MG63 (cell line): ENCODE measurements around the gene TGIF1. TPM values are rescaled to one million over a fixed set of nuclear protein-coding genes. Genes with fewer than 3 reads are reported as not detected.
A peak's percentile ranks its signal among the peaks of the same experiment; 100 is the strongest.
"Not testable (repeated sequence)": the region's sequence is repeated elsewhere in the genome, so short reads cannot be mapped to it uniquely, and the experiment has no call there.

Experiments used
- DNase-seq: peaks from one replicate; pipeline ENCODE4 v3.0.0-alpha.2; 2020
- H3K27me3 ChIP-seq: fragments of 250-450 bp; sonication (Bioruptor Pico); 2 replicates; pipeline ENCODE4 v1.5.1; 2020; ENCODE audit warnings: mild to moderate bottlenecking, moderate library complexity
- H3K36me3 ChIP-seq: fragments of 250-450 bp; sonication (Bioruptor Pico); 2 replicates; pipeline ENCODE4 v1.5.1; 2020; ENCODE audit warnings: mild to moderate bottlenecking, moderate library complexity
- H3K4me3 ChIP-seq: fragments of 250-450 bp; sonication (Bioruptor Pico); 2 replicates; pipeline ENCODE4 v1.5.1; 2020; ENCODE audit warnings: mild to moderate bottlenecking, moderate library complexity
- H3K9me3 ChIP-seq: fragments of 250-450 bp; sonication (Bioruptor Pico); 2 replicates; pipeline ENCODE4 v1.5.1; 2020; ENCODE audit warnings: mild to moderate bottlenecking, moderate library complexity
- total RNA-seq: library from RNA; depleted of rRNA; stranded (reverse); fragments of >200 nt; shearing (Covaris generic); gene quantifications from 2 replicates; pipeline ENCODE4 v1.2.3, GENCODE V29; 2014; ENCODE audit warnings: low replicate concordance

Gene TGIF1
- total RNA-seq, 1 experiment from 2014 or later = 28.2 TPM

DNA sequence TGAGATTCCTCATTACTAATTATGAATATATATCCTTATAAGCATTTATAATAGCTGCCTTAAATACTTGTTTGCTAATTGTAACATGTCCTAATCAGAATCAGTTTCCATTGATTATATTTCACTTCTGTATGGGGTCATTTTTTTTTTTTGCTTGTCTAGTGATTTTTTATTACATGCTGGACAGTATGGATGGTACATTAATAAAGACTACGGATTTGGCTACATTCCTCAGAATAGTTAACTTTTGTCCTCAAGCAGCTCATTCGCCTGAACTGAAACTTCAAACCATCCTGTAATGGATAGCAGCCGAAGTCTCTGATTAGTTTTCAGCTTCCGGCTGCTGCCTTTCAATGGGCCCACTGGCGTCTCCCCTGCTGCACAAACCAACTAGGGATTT is 11.7 kb downstream of the TGIF1 start:
- no peak for DNase-seq
- Histone ChIP-seq H3K27me3 (no peaks in the 10 kb centered on the region), H3K9me3 (peaks cover 24% of the 10 kb centered on the region), H3K4me3 (no peak overlapping the region), H3K36me3 (peaks cover 52% of the 10 kb centered on the region)

DNA sequence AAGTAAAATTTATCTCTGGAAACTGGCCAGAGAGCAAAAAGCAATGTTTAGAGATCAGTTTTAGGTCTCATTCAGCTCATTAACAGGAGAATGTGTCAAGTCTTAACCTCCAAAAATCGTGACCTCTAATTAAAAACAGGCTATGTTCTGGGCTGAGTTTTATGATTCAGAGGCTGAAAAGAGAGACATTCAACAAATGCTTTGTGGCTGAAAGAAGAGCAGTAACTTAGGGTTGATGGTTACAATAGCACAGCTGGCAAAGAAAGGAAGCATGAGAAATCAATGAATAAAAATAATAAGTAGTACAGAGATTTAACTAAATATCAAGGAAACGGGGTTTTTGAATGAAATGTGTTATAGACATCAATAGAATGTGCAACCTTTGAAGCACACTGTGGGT is 13.1 kb downstream of the TGIF1 start:
- Histone ChIP-seq H3K36me3 (peaks cover 39% of the 10 kb centered on the region), H3K9me3 (peaks cover 24% of the 10 kb centered on the region), H3K4me3 (no peak overlapping the region), H3K27me3 (no peaks in the 10 kb centered on the region)
- DNase-seq = no peak

DNA sequence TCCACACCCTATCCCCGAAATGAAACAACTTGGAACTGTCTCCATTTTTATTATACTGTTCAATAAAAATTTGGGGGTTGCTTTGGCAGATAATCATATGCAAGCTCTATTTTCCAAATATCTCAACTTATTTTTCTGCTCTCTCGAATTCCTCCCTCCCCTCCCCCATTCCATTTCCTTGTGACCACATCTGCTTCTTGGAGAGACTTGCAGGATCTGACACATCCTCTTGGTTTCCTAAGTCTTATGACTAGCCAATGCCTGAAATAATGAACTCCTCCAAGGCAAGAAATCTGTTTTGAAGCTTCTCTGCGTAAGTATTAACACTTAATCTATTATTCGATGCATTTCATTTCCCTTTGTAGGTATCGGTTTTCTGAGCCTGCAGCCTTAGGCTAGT is 16.1 kb downstream of the TGIF1 start:
- Histone ChIP-seq H3K36me3 (peaks cover 12% of the 10 kb centered on the region), H3K4me3 (no peak overlapping the region), H3K9me3 (peaks cover 5% of the 10 kb centered on the region), H3K27me3 (no peaks in the 10 kb centered on the region)
- peak; percentile 22 for DNase-seq

DNA sequence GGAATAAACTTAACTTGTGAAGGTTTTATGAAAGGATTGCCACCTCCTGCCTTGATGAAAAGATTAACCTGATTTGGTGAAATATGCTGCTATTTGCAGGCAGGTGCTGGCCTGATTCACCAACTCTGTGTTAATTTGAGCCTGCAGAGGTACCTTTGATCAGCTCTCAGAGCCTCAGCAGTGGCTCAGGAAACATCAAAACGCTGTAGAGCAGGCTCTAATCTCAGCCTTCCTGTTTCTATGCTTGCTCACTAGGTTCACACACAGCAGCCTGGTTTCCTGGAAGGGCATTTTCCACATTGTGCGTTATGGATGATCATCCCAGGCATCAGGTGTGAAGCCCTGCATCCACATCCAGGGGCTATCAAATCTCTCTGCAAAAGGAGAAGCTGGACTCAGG is 16.9 kb downstream of the TGIF1 start:
- Histone ChIP-seq H3K36me3 (peaks cover 3% of the 10 kb centered on the region), H3K9me3 (no peaks in the 10 kb centered on the region), H3K27me3 (no peaks in the 10 kb centered on the region), H3K4me3 (no peak overlapping the region)
- no peak for DNase-seq

DNA sequence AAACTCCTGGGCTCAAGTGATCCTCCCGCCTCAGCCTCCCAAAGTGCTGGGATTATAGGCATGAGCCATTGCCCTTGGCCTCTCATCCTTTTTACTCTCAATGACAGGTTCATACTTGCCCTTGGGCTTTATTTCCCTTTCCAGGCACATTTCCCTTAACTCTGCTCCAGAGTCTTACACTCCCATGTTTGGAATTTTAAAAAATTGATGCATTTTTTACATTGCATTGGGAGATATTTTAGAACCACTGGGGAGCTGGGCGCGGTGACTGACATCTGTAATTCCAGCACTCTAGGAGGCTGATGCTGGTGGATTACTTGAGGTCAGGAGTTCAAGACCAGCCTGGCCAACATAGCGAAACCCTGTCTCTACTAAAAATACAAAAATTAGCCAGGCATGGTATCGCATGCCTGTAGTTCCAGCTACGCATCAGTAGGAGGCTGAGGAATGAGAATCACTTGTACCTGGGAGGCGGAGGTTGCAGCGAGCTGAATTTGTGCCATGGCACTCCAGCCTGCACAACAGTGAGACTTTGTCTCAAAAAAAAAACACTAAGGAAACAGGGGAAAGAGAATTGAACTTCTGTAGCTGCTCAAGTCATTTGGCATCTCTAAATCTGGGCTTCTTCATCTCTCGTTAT is 18.2 kb downstream of the TGIF1 start:
- no peaks in the 10 kb centered on the region for H3K27me3 ChIP-seq
- no peak for DNase-seq
- no peaks in the 10 kb centered on the region; the same call in 1 of the 2 replicates for H3K36me3 ChIP-seq
- no peak overlapping the region for H3K4me3 ChIP-seq
- H3K9me3 ChIP-seq = no peaks in the 10 kb centered on the region

DNA sequence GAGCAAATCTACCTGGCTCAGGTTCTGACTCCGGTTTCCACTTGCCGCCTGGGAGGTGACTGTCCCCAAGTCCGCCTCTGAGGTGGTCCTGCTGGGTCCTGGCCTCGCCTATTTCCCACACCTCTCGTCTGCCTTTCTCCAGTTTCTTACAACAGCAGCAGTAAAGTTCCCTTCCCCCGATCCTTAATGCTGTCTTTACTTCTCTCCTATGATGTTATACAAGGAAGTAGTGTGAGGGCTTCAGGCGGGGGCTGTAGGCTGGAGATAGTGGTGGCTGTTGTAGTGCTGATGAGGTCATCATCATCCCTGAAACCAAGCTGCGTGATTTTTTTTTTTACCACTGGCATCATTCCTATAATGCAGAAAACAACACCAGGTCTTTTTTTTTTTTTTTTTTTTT is 18.9 kb downstream of the TGIF1 start:
- Histone ChIP-seq H3K36me3 (no peaks in the 10 kb centered on the region; the same call in 1 of the 2 replicates), H3K4me3 (no peak overlapping the region), H3K27me3 (no peaks in the 10 kb centered on the region), H3K9me3 (no peaks in the 10 kb centered on the region)
- DNase-seq = no peak

DNA sequence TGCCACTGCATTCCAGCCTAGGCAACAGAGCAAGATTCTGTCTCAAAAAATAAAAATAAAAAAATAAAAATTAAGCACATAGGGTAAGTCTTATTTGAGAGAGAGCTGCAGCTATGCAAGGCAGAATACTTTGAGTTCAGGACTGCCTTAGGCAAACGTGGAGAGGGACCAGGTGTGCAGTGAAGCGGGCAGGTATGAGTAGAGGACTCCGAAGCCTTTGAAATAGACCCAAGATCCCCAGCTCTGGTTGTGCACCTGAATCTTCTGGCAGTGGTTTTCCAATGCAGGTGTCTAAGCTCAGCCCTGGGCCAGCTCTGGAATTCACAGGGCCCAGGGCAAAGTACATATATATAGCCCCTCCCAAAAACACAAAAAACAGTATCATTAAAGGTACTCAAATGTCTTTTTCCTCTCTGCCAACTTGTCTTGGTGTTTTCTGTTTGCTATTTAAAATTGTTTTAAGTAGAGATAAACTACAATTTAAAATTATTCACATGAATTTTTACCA is 21.2 kb downstream of the TGIF1 start:
- DNase-seq = no peak
- H3K27me3 ChIP-seq = no peaks in the 10 kb centered on the region
- no peaks in the 10 kb centered on the region for H3K9me3 ChIP-seq
- no peaks in the 10 kb centered on the region for H3K36me3 ChIP-seq
- H3K4me3 ChIP-seq = no peak overlapping the region

DNA sequence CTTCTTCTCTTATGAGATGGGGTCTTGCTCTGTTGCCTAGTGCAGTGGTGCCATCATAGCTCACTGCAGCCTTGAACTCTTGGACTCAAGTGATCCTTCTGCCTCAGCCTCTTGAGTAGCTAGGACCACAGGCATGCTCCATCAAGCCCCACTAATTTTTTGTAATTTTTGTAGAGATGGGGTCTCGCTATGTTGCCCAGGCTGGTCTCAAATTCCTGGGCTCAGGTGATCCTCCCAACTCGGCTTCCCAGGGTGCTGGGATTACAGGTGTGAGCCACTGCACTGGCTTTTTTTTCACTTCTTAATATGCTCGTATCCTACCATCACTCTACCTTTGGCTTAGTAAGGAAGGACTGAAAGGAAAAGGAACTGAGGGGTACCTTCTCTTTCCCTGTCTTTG is 22.1 kb downstream of the TGIF1 start:
- H3K4me3 ChIP-seq, H3K9me3 ChIP-seq, H3K27me3 ChIP-seq, H3K36me3 ChIP-seq, DNase-seq: not testable (repeated sequence)

DNA sequence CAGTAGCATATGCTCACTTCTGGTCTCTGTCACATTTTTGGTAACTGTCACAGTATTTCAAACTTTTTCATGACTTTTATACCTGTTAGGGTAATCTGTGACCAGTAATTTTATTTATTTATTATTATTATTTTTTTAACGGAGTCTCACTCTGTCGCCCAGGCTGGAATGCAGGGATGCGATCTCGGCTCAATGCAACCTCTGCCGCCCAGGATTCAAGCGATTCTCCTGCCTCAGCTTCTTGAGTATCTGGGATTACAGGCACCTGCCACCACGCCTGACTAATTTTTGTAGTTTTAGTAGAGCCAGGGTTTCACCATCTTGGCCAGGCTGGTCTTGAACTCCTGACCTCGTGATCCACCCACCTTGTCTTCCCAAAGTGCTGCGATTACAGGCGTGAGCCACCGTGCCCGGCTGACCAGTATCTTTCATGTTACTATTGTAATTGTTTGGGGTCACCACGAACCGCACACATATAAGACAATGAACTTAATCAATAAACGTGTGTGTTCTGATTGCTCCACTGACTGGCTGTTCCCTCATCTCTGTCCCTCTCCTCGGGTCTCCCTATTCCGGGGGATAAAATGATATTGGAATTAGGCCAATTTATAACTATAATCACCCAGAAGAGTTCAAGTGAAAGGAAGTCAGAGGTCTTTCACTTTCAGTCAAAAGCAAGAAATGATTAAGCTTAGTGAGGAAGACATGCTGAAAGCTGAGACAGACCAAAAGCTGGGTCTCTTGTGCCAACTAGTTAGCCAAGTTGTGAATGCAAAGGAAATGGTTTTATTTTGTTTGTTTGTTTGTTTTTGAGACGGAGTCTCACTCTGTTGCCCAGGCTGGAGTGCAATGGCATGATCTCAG is 22.9 kb downstream of the TGIF1 start:
- Histone ChIP-seq H3K4me3 (no peak overlapping the region), H3K36me3 (no peaks in the 10 kb centered on the region), H3K9me3 (no peaks in the 10 kb centered on the region), H3K27me3 (no peaks in the 10 kb centered on the region)
- DNase-seq = no peak

DNA sequence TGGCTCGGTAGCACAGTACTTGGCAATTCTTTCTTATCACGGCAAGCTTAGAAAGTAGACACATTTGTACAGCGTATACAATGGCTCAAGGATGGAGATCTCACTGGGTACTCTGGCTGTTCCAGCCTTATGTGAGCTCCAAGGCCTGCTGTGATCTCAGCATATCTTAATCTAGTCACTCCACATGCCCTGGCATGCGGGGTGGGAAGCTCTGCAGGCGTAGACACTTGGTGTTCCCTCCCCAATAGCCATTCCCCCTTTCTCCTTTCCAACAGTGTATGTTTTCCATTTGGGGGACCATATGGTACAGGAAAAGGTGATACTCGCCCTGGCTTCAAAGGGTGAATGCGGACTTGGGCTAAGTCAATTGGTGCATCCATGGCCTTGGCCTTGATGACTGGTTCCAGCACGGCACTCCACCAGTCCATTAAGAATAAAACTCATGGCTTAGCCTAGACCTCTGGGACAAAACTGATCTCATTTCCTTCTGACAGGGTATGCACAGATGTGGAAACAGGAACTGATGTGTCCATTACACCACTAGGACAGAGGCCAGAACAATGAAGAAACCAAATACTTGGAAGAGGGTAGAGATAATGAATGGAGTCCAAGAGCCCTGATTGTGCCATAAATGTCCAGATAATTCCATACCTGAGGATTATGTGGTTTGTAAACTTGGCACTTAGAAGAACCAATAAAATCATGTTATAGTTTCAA is 28.4 kb downstream of the TGIF1 start:
- Histone ChIP-seq H3K4me3 (no peak overlapping the region), H3K27me3 (no peaks in the 10 kb centered on the region), H3K36me3 (no peaks in the 10 kb centered on the region), H3K9me3 (no peaks in the 10 kb centered on the region)
- no peak for DNase-seq

DNA sequence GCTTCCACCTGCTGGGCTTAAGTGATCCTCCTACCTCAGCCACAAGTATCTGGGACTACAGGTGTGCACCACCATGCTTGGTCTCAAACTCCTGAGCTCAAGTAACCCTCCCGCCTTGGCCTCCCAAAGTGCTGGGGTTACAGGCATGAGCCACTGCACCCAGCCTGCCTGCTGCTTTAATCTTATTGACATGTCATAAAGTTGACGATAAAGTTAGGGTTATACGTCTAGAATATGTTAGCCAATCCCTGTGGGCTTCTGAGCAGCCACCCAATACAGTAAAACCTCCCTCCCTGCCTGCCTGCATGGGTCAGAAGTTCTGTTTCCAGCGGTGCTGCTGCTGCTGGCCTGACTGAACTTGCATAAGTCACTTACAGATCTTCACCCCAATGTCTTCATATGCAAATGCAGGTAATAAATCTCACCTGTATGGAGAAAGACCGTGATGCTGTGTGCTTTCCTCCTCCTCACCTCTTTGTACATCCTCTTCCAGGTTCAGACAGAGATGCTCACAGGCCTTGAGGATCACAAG is 30.1 kb downstream of the TGIF1 start:
- no peaks in the 10 kb centered on the region for H3K36me3 ChIP-seq
- no peak for DNase-seq

DNA sequence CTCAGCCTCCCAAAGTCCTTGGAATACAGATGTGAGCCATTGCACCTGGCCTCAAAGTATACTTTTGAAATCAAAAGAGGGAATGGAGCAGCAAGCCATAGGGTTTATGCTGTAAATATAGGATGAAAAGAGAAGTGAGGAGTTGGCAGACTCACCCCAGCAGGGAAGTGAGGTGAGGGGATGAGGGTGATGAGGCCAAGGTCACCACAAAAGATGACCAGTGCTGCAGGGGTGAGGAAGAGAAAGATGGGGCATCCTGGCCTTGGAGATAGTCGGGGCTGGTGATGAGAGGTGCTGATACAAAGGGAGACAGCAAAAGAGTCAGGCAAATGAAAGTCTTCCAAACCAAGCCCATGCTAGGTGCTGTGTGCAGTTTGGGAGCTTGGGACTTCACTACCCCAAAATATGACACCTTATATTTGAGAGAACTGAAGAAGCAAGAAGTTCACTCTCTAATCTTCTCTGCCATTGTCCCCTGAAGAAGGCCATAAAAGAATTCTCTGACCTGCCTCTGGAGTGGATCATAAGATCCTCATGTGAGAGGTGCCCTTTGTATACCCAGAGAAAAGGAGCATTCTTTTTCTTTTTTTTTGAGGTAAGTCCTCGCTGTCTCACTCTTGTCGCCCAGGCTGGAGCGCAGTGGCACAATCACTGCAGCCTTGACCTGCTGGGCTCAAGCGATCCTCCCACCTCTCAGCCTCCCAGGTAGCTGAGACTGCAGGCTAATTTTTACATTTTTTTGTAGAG is 31.0 kb downstream of the TGIF1 start:
- Histone ChIP-seq H3K27me3 (no peaks in the 10 kb centered on the region), H3K36me3 (no peaks in the 10 kb centered on the region), H3K9me3 (no peaks in the 10 kb centered on the region), H3K4me3 (no peak overlapping the region)
- no peak for DNase-seq

More for the DNA sequence above, 30.1 kb downstream of the TGIF1 start:
- Histone ChIP-seq H3K9me3 (no peaks in the 10 kb centered on the region), H3K4me3 (no peak overlapping the region), H3K27me3 (no peaks in the 10 kb centered on the region)

DNA sequence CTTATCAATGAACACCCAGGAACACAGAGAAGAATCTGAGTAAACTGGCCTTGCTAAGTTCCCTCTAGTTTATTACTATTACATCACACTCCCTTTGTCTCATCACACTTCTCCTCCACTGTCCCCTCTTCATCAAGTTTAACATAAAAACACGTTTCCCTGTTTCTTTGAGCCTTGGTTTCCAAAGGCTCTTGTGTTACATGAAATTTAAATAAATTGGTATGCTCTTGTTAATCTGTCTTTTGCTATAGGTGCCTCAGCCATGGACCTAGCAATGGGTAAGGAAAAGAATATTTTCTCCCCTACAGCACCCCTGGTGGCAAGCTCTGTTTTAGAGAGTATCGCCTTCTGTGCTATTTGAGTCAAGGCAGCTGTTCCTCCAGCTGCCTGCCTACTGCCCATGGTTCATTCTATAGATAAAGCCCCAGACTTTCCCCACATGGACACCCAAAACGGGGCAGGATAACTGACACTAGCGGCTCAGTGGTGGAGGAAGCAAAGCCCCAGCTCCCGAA is 31.8 kb downstream of the TGIF1 start:
- Histone ChIP-seq H3K27me3 (no peaks in the 10 kb centered on the region), H3K4me3 (no peak overlapping the region), H3K36me3 (no peaks in the 10 kb centered on the region), H3K9me3 (no peaks in the 10 kb centered on the region)
- DNase-seq = no peak

DNA sequence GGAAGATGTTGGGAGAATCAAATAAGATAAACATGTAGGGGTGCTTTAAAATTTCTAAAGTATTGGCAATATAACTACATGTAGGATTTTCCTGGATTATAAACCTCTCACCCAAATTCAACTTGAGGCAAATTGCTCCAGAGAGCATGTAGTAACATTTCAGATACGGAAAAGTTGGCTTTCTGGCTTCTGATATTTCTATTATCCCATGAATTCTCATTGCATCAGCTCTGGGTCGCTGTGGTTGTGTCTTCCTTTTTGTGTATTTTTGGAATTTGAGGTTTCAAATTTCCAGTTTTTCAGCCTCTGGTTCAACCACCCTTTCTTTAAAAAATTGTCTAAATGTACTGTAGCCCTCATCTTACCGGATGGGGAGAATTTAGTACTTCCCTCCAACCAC is 32.3 kb downstream of the TGIF1 start:
- no peak for DNase-seq
- Histone ChIP-seq H3K4me3 (no peak overlapping the region), H3K27me3 (no peaks in the 10 kb centered on the region)

DNA sequence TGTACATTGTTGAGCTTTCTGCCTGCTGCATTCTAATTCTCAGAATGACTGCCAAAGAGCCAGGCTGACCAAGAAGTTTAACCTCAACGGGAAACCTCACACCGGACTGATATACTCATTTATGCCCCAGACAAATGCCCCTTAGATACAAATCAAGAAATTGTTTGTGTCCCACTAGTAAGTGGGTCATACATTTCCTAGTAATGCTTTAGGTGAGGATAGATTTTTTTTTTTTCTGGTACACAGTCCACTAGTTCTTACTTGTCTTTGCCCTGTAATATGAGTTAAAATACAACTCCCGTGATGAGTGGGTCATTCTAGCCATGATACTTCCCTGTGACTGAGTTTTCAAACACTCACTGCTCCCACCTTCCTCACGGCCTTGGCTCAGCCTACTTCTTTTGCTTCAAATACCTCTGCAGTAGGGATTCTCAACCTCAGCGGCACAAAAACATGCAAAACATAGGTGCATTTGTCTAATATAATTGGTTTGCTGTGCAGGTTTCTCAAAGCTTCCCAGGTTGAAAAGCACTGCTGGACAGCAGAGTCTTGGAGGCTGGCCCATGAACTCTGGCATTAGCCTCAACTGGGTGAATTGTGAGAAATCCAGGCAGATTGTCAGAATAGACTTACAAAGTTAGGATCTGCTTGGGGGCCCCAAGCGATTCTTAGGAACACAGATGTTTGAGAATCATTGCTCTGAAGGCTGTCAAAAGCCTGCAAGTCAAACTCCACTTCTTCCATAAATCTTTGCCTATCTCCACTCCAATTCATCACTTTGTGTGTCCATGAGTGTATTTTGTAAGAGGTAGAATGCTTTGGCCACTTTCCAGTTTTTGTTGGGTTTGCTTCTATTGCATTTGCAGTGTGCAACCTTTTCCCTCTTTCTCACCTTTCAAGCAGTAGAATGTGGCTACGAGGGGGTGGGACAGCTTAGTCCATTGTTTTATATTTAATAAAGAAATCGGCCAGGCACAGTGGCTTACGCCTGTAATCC is 35.5 kb downstream of the TGIF1 start:
- no peaks in the 10 kb centered on the region for H3K27me3 ChIP-seq
- no peaks in the 10 kb centered on the region for H3K36me3 ChIP-seq
- H3K4me3 ChIP-seq = no peak overlapping the region
- no peaks in the 10 kb centered on the region for H3K9me3 ChIP-seq
- DNase-seq = no peak

More for the DNA sequence above, 32.3 kb downstream of the TGIF1 start:
- no peaks in the 10 kb centered on the region for H3K9me3 ChIP-seq
- H3K36me3 ChIP-seq = no peaks in the 10 kb centered on the region
